WTC11 (cell line): ENCODE results near the gene ACSF2. TPM values are rescaled to one million over a fixed set of nuclear protein-coding genes. Genes with fewer than 3 reads are reported as not detected.

Experiments
- AFF4 ChIP-seq: sonication (generic); formaldehyde crosslinking; IDR thresholded peaks from 2 replicates; pipeline ENCODE4 v1.8.1; 2023; ENCODE audit warnings: mild to moderate bottlenecking, missing genetic modification reagents, borderline replicate concordance
- ATF1 ChIP-seq: sonication (generic); formaldehyde crosslinking; IDR thresholded peaks from 2 replicates; pipeline ENCODE4 v1.8.1; 2023; ENCODE audit warnings: mild to moderate bottlenecking, moderate library complexity, missing genetic modification reagents
- CDX4 ChIP-seq: fragments of 250-450 bp; sonication (Bioruptor Pico); IDR thresholded peaks from 2 replicates; pipeline ENCODE4 v1.9.0; 2021; ENCODE audit warnings: moderate library complexity, mild to moderate bottlenecking, inconsistent platforms, borderline replicate concordance
- CREM ChIP-seq: sonication (generic); formaldehyde crosslinking; IDR thresholded peaks from 2 replicates; pipeline ENCODE4 v1.8.1; 2022; ENCODE audit warnings: mild to moderate bottlenecking, missing genetic modification reagents, moderate library complexity
- EMX1 ChIP-seq: fragments of 250-450 bp; sonication (Bioruptor Pico); IDR thresholded peaks from 2 replicates; pipeline ENCODE4 v1.8.0; 2021; ENCODE audit warnings: mild to moderate bottlenecking
- ERG ChIP-seq: fragments of 250-450 bp; sonication (Bioruptor Pico); IDR thresholded peaks from 2 replicates; pipeline ENCODE4 v1.8.0; 2021; ENCODE audit warnings: mild to moderate bottlenecking
- FOXK1 ChIP-seq: sonication (generic); formaldehyde crosslinking; IDR thresholded peaks from 2 replicates; pipeline ENCODE4 v1.8.0; 2022; ENCODE audit warnings: mild to moderate bottlenecking, moderate library complexity, missing genetic modification reagents
- FOXP4 ChIP-seq: sonication (generic); formaldehyde crosslinking; IDR thresholded peaks from 2 replicates; pipeline ENCODE4 v1.8.0; 2022; ENCODE audit warnings: mild to moderate bottlenecking, missing genetic modification reagents
- GRHL2 ChIP-seq: fragments of 250-450 bp; sonication (Bioruptor Pico); IDR thresholded peaks from 2 replicates; pipeline ENCODE4 v1.8.0; 2022; ENCODE audit warnings: mild to moderate bottlenecking, moderate library complexity; ENCODE audit not compliant: insufficient replicate concordance, severe bottlenecking
- HMGA2 ChIP-seq: fragments of 250-450 bp; sonication (Bioruptor Pico); IDR thresholded peaks from 2 replicates; pipeline ENCODE4 v1.4.0; 2021; ENCODE audit warnings: mild to moderate bottlenecking, moderate library complexity
- IRF1 ChIP-seq: sonication (generic); formaldehyde crosslinking; IDR thresholded peaks from 2 replicates; pipeline ENCODE4 v1.8.0; 2023; ENCODE audit warnings: missing genetic modification reagents
- JUN ChIP-seq: sonication (generic); formaldehyde crosslinking; IDR thresholded peaks from 2 replicates; pipeline ENCODE4 v1.8.0; 2023; ENCODE audit warnings: mild to moderate bottlenecking, missing genetic modification reagents
- NFATC4 ChIP-seq: fragments of 250-450 bp; sonication (Bioruptor Pico); IDR thresholded peaks from 2 replicates; pipeline ENCODE4 v1.9.0; 2021; ENCODE audit warnings: mild to moderate bottlenecking
- NR2C2 ChIP-seq: sonication (generic); formaldehyde crosslinking; IDR thresholded peaks from 2 replicates; pipeline ENCODE4 v1.8.0; 2022; ENCODE audit warnings: mild to moderate bottlenecking, missing genetic modification reagents
- PRDM15 ChIP-seq: sonication (generic); formaldehyde crosslinking; IDR thresholded peaks from 2 replicates; pipeline ENCODE4 v1.8.0; 2022; ENCODE audit warnings: missing genetic modification reagents
- PRRX2 ChIP-seq: fragments of 250-450 bp; sonication (Bioruptor Pico); IDR thresholded peaks from 2 replicates; pipeline ENCODE4 v1.8.0; 2021; ENCODE audit warnings: mild to moderate bottlenecking
- SMAD3 ChIP-seq: sonication (generic); formaldehyde crosslinking; IDR thresholded peaks from 2 replicates; pipeline ENCODE4 v1.8.0; 2022; ENCODE audit warnings: missing genetic modification reagents, mild to moderate bottlenecking, borderline replicate concordance
- TEAD4 ChIP-seq: sonication (generic); formaldehyde crosslinking; IDR thresholded peaks from 2 replicates; pipeline ENCODE4 v1.8.0; 2022; ENCODE audit warnings: mild to moderate bottlenecking, missing genetic modification reagents
- TP53 ChIP-seq: sonication (generic); formaldehyde crosslinking; IDR thresholded peaks from 2 replicates; pipeline ENCODE4 v1.8.1; 2023; ENCODE audit warnings: mild to moderate bottlenecking, missing genetic modification reagents
- USF1 ChIP-seq: sonication (generic); formaldehyde crosslinking; IDR thresholded peaks from 2 replicates; pipeline ENCODE4 v1.8.0; 2022; ENCODE audit warnings: mild to moderate bottlenecking, missing genetic modification reagents
- ZBTB21 ChIP-seq: sonication (generic); formaldehyde crosslinking; IDR thresholded peaks from 2 replicates; pipeline ENCODE4 v1.8.1; 2023; ENCODE audit warnings: mild to moderate bottlenecking, missing genetic modification reagents, borderline replicate concordance
- ZNF138 ChIP-seq: sonication (generic); formaldehyde crosslinking; conservative IDR thresholded peaks from 2 replicates; pipeline ENCODE4 v1.8.1; 2022; ENCODE audit warnings: mild to moderate bottlenecking, moderate library complexity, missing genetic modification reagents
- ZNF232 ChIP-seq: sonication (generic); formaldehyde crosslinking; IDR thresholded peaks from 2 replicates; pipeline ENCODE4 v1.8.0; 2022; ENCODE audit warnings: mild to moderate bottlenecking, missing genetic modification reagents
- ZNF396 ChIP-seq: fragments of 250-450 bp; sonication (Bioruptor Pico); IDR thresholded peaks from 2 replicates; pipeline ENCODE4 v1.8.0; 2021; ENCODE audit warnings: mild to moderate bottlenecking, moderate library complexity, borderline replicate concordance
- ZNF416 ChIP-seq: fragments of 250-450 bp; sonication (Bioruptor Pico); IDR thresholded peaks from 2 replicates; pipeline ENCODE4 v1.9.0; 2021; ENCODE audit warnings: mild to moderate bottlenecking, inconsistent platforms
- ZNF423 ChIP-seq: fragments of 250-450 bp; sonication (Bioruptor Pico); IDR thresholded peaks from 2 replicates; pipeline ENCODE4 v2.1.2; 2022; ENCODE audit warnings: mild to moderate bottlenecking, moderate library complexity
- total RNA-seq: library from RNA; stranded (reverse); gene quantifications from 3 replicates; pipeline ENCODE4 v1.2.3, GENCODE V29; 2021

Gene ACSF2
- total RNA-seq, 1 experiment from 2014 or later = 19.9 TPM

GRCh38 chr17:50397111-50397918 is 28.7 kb upstream of the ACSF2 start, which contains the start of gene LRRC59 (continued):
- TF ChIP-seq SMAD3 (CRISPR knock-in tag) (peak; percentile 75; the same call in 1 of the 2 replicates), CDX4 (no peak), NFATC4 (CRISPR knock-in tag) (no peak), ERG (CRISPR knock-in tag) (no peak), ATF1 (peak; percentile 89; the same call in 1 of the 2 replicates), ZNF423 (CRISPR knock-in tag) (no peak), JUN (CRISPR knock-in tag) (peak; percentile 86; the same call in 1 of the 2 replicates), IRF1 (CRISPR knock-in tag) (no peak), AFF4 (CRISPR knock-in tag) (no peak), CREM (CRISPR knock-in tag) (peak; percentile 96), USF1 (CRISPR knock-in tag) (peak; percentile 66), ZNF396 (CRISPR knock-in tag) (no peak), ZNF232 (CRISPR knock-in tag) (no peak; the same call in 1 of the 2 replicates), ZNF138 (CRISPR knock-in tag) (no peak), TP53 (no peak), GRHL2 (CRISPR knock-in tag) (no peak), FOXK1 (CRISPR knock-in tag) (peak; percentile 98), PRDM15 (CRISPR knock-in tag) (no peak), ZBTB21 (peak; percentile 74; the same call in 1 of the 2 replicates), FOXP4 (CRISPR knock-in tag) (peak; percentile 96), HMGA2 (CRISPR knock-in tag) (no peak), ZNF416 (CRISPR knock-in tag) (no peak), NR2C2 (CRISPR knock-in tag) (0 out of 2 replicates have a peak, but pooled peaks have one; percentile 56), EMX1 (no peak), PRRX2 (CRISPR knock-in tag) (no peak), TEAD4 (CRISPR knock-in tag) (peak; percentile 50; the same call in 1 of the 2 replicates)
